ENCODE results near the gene MAP1LC3A.

The MAP1LC3A gene

GRCh38 chr20:34539756-34540155, 18.8 kb upstream of the MAP1LC3A start:
- H3K27ac ChIP-seq (ENCODE audit: low read depth, low read length): no peak overlapping the region
- no peak overlapping the region for H3K9ac ChIP-seq (ENCODE audit: low read length)
- H3K36me3 ChIP-seq (ENCODE audit: low read length): peaks cover 2% of the 10 kb centered on the region; the same call in 1 of the 2 replicates
- no peaks in the 10 kb centered on the region for H3K27me3 ChIP-seq (ENCODE audit: low read length)
- no peaks in the 10 kb centered on the region for H4K20me1 ChIP-seq (ENCODE audit: low read depth, low read length)
- no peak overlapping the region for H3K4me3 ChIP-seq (ENCODE audit: insufficient read depth, low read length, poor library complexity, severe bottlenecking)
- H3F3A ChIP-seq (ENCODE audit: insufficient read depth): no peaks in the 10 kb centered on the region
- no peak for TF ChIP-seq CTCF (IDR thresholded peaks at IDR 0.05; ENCODE audit: insufficient read depth, low read length, poor library complexity, severe bottlenecking)
- no peak for TF ChIP-seq EZH2phosphoT487 (conservative IDR thresholded peaks at IDR 0.05; ENCODE audit: low read length)
- H3K9me3 ChIP-seq (ENCODE audit: insufficient read depth, low read length): no peaks in the 10 kb centered on the region
- no peak overlapping the region for H2AFZ ChIP-seq (ENCODE audit: low read depth, low read length, severe bottlenecking)
- H3K4me2 ChIP-seq (ENCODE audit: low read depth, low read length, poor library complexity, severe bottlenecking): no peak overlapping the region
- no peaks in the 10 kb centered on the region for H3K79me2 ChIP-seq (ENCODE audit: insufficient read depth, low read length)
- H3K9me2 ChIP-seq (replicated peaks; ENCODE audit: insufficient read depth, low read length): no peaks in the 10 kb centered on the region

GRCh38 chr20:34540596-34541263, 17.8 kb upstream of the MAP1LC3A start:
- H3F3A ChIP-seq (ENCODE audit: insufficient read depth): no peaks in the 10 kb centered on the region
- H3K27ac ChIP-seq (ENCODE audit: low read depth, low read length): no peak overlapping the region
- no peak for TF ChIP-seq CTCF (IDR thresholded peaks at IDR 0.05; ENCODE audit: insufficient read depth, low read length, poor library complexity, severe bottlenecking)
- no peak for TF ChIP-seq EZH2phosphoT487 (conservative IDR thresholded peaks at IDR 0.05; ENCODE audit: low read length)
- H3K79me2 ChIP-seq (ENCODE audit: insufficient read depth, low read length): no peaks in the 10 kb centered on the region
- no peaks in the 10 kb centered on the region for H4K20me1 ChIP-seq (ENCODE audit: low read depth, low read length)
- peaks cover 2% of the 10 kb centered on the region; the same call in 1 of the 2 replicates for H3K36me3 ChIP-seq (ENCODE audit: low read length)
- no peak overlapping the region for H3K4me3 ChIP-seq (ENCODE audit: insufficient read depth, low read length, poor library complexity, severe bottlenecking)
- no peaks in the 10 kb centered on the region for H3K27me3 ChIP-seq (ENCODE audit: low read length)
- H3K9ac ChIP-seq (ENCODE audit: low read length): no peak overlapping the region
- no peak overlapping the region for H3K4me2 ChIP-seq (ENCODE audit: low read depth, low read length, poor library complexity, severe bottlenecking)
- no peaks in the 10 kb centered on the region for H3K9me2 ChIP-seq (replicated peaks; ENCODE audit: insufficient read depth, low read length)
- H3K9me3 ChIP-seq (ENCODE audit: insufficient read depth, low read length): no peaks in the 10 kb centered on the region
- no peak overlapping the region for H2AFZ ChIP-seq (ENCODE audit: low read depth, low read length, severe bottlenecking)

GRCh38 chr20:34541264-34541901, 17.1 kb upstream of the MAP1LC3A start:
- H3K4me2 ChIP-seq (ENCODE audit: low read depth, low read length, poor library complexity, severe bottlenecking): no peak overlapping the region
- peaks cover 2% of the 10 kb centered on the region; the same call in 1 of the 2 replicates for H3K36me3 ChIP-seq (ENCODE audit: low read length)
- H3K27ac ChIP-seq (ENCODE audit: low read depth, low read length): no peak overlapping the region
- no peak for TF ChIP-seq CTCF (IDR thresholded peaks at IDR 0.05; ENCODE audit: insufficient read depth, low read length, poor library complexity, severe bottlenecking)
- no peak for TF ChIP-seq EZH2phosphoT487 (conservative IDR thresholded peaks at IDR 0.05; ENCODE audit: low read length)
- H3K9me2 ChIP-seq (replicated peaks; ENCODE audit: insufficient read depth, low read length): no peaks in the 10 kb centered on the region
- no peaks in the 10 kb centered on the region for H3K9me3 ChIP-seq (ENCODE audit: insufficient read depth, low read length)
- H3K9ac ChIP-seq (ENCODE audit: low read length): no peak overlapping the region
- no peak overlapping the region for H2AFZ ChIP-seq (ENCODE audit: low read depth, low read length, severe bottlenecking)
- H4K20me1 ChIP-seq (ENCODE audit: low read depth, low read length): no peaks in the 10 kb centered on the region
- no peaks in the 10 kb centered on the region for H3K27me3 ChIP-seq (ENCODE audit: low read length)
- no peaks in the 10 kb centered on the region for H3K79me2 ChIP-seq (ENCODE audit: insufficient read depth, low read length)
- H3F3A ChIP-seq (ENCODE audit: insufficient read depth): no peaks in the 10 kb centered on the region
- no peak overlapping the region for H3K4me3 ChIP-seq (ENCODE audit: insufficient read depth, low read length, poor library complexity, severe bottlenecking)

All from SU-DHL-6 (cell line).